Measurements from ENCODE around the gene HPSE2. TPM values are rescaled to one million over a fixed set of nuclear protein-coding genes. Genes with fewer than 3 reads are reported as not detected.

The HPSE2 gene
- total RNA-seq, 1 donor from 2014 or later, result not detected

DNA sequence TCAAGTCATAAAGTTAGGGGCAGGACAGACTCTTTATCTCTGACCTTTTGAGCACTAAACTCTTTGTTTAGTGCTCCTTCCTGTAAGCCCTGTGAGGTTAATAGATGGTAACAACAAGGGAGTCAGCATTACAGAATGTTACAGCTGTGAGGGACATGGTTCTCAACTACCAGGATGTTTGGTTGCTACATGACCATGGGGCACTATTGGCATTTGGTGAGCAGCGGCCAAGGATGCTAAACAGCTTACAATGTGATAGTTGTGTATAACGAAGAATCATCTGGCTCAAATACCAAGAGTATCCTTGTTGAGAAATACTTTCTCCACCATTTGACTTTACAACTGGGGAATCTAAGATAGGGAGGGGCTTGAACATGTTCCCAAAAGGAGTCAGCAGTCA, 753.6 kb downstream of the HPSE2 start:
- Histone ChIP-seq H3K9me3 (replicated peaks) (peaks cover 10% of the 10 kb centered on the region), H3K4me1 (no peaks in the 10 kb centered on the region), H3K4me3 (no peak overlapping the region), H3K27ac (replicated peaks) (no peak overlapping the region), H3K36me3 (no peaks in the 10 kb centered on the region), H3K27me3 (ENCODE audit: low read depth) (peaks cover 4% of the 10 kb centered on the region)
- TF ChIP-seq, protein P1, sequence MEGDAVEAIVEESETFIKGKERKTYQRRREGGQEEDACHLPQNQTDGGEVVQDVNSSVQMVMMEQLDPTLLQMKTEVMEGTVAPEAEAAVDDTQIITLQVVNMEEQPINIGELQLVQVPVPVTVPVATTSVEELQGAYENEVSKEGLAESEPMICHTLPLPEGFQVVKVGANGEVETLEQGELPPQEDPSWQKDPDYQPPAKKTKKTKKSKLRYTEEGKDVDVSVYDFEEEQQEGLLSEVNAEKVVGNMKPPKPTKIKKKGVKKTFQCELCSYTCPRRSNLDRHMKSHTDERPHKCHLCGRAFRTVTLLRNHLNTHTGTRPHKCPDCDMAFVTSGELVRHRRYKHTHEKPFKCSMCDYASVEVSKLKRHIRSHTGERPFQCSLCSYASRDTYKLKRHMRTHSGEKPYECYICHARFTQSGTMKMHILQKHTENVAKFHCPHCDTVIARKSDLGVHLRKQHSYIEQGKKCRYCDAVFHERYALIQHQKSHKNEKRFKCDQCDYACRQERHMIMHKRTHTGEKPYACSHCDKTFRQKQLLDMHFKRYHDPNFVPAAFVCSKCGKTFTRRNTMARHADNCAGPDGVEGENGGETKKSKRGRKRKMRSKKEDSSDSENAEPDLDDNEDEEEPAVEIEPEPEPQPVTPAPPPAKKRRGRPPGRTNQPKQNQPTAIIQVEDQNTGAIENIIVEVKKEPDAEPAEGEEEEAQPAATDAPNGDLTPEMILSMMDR (IDR thresholded peaks at IDR 0.05; ENCODE audit: borderline replicate concordance), result no peak
- intact Hi-C loops (cut with micrococcal nuclease), result no loop called here
- no peak for DNase-seq

DNA sequence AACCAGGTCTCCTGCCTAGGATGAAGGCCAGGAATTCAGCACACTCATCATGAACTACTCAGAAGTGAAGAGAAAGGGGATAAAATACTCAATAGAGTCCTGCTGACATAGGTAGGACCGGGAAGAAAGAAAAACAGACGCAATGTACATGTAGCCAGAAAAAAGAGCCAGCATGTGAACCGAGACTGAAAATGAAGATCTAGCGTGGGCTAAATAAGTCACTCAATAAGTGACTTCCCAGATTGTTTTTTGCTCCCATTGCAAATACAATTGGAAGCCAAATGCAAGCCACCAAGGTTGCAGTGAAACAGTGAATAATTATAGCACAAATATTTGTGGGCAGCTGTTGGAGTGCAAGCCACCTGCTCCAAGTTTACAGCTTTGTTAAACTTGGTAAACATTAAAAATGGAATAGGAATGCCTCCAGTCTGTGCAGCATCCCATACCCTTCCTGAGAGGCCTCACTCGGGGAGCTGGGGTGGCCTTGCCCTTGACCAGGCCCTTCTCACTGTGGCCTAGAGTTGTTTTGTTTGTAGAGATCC, 754.2 kb downstream of the HPSE2 start:
- H3K4me1 ChIP-seq, result no peaks in the 10 kb centered on the region
- TF ChIP-seq, protein P1 (IDR thresholded peaks at IDR 0.05; ENCODE audit: borderline replicate concordance), result no peak
- no peaks in the 10 kb centered on the region for H3K36me3 ChIP-seq
- intact Hi-C loops (cut with micrococcal nuclease), result no loop called here
- H3K4me3 ChIP-seq, result no peak overlapping the region
- no peak for DNase-seq
- H3K27ac ChIP-seq (replicated peaks), result no peak overlapping the region
- H3K27me3 ChIP-seq (ENCODE audit: low read depth), result peaks cover 4% of the 10 kb centered on the region
- H3K9me3 ChIP-seq (replicated peaks), result peaks cover 10% of the 10 kb centered on the region

DNA sequence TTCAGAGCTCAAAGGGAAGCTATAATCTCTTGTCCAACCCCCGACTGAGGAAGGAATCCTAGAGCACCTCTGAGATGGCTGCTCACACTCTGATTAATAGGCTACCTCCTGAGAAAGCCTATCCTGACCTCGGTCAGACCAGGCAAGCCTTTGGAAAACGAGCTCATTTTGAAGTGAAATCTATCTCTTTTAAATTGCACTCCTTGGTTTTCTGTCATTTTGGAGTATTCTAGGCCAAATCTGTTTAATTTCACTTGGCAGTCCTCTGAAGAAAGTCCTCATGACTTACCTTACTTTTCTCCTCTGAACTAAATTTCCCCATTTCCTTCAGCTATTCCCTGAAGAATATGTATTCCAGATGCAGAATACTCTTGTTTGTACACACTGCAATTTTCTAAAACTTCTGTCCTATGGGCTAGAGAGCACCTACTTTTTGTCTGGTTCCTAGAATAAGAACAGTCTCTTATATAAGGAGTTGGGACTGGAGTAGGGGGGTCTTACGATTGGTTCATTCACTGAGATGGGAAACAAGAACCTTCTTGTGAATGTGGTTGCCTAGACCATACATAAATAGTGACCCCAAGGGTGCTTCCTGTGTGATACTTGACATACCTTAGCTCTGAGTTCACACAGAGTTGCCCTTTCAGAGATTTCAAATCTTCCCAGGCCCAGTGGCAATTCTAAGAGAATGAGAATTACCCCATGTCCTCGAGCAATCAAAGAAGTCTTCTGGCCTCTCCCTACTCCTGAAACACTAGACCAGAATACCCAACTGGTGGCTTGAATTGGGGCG, 757.0 kb downstream of the HPSE2 start:
- Histone ChIP-seq H3K9me3 (replicated peaks) (peaks cover 4% of the 10 kb centered on the region), H3K4me1 (no peaks in the 10 kb centered on the region), H3K36me3 (no peaks in the 10 kb centered on the region), H3K27me3 (ENCODE audit: low read depth) (no peaks in the 10 kb centered on the region), H3K4me3 (no peak overlapping the region), H3K27ac (replicated peaks) (no peak overlapping the region)
- intact Hi-C loops (cut with micrococcal nuclease), result no loop called here
- TF ChIP-seq, protein P1 (IDR thresholded peaks at IDR 0.05; ENCODE audit: borderline replicate concordance), result no peak
- no peak for DNase-seq

DNA sequence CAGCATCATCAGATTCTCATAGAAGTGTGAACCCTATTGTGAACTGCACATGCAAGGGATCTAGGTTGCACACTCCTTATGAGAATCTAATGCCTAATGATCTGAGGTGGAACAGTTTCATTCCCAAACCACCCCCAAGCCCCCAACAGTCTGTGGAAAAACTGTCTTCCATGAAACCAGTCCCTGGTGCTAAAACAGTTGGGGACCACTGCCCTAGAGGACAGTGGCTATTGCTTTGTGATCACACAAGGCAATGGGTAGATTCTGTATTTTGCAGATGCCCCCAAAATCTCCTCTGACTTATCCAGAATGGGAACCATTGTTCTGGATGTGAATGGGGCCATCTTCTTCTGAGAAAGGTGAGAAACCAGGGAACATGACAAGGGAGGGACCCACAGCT, 757.8 kb downstream of the HPSE2 start:
- intact Hi-C loops (cut with micrococcal nuclease), result no loop called here
- TF ChIP-seq, protein P1 (IDR thresholded peaks at IDR 0.05; ENCODE audit: borderline replicate concordance), result no peak
- no peak for DNase-seq
- Histone ChIP-seq H3K4me1 (no peaks in the 10 kb centered on the region), H3K27me3 (ENCODE audit: low read depth) (no peaks in the 10 kb centered on the region), H3K36me3 (no peaks in the 10 kb centered on the region), H3K4me3 (no peak overlapping the region), H3K27ac (replicated peaks) (no peak overlapping the region), H3K9me3 (replicated peaks) (no peaks in the 10 kb centered on the region)

DNA sequence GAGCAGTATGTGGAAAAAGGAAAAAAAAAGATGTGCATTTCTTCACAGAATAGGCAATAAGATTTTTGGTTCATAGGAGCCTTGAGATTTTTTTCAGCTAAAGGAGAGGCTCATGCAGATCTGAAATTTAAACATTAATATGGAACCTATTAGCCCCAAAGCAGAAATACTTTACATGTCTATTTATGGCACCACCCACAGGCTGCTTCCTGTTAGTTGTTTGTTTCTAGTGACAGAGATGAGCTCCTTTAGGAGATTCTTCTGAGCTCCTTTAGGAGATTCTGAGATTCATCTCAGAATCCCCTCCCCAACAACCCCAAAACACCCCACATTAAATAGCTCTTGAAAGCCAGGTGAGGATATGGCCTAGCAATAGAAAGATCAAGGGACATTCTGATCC, 761.0 kb downstream of the HPSE2 start:
- Histone ChIP-seq H3K36me3 (no peaks in the 10 kb centered on the region), H3K27me3 (ENCODE audit: low read depth) (no peaks in the 10 kb centered on the region), H3K4me3 (no peak overlapping the region), H3K4me1 (no peaks in the 10 kb centered on the region), H3K9me3 (replicated peaks) (no peaks in the 10 kb centered on the region), H3K27ac (replicated peaks) (no peak overlapping the region)
- intact Hi-C loops (cut with micrococcal nuclease), result no loop called here
- no peak for DNase-seq
- TF ChIP-seq, protein P1 (IDR thresholded peaks at IDR 0.05; ENCODE audit: borderline replicate concordance), result no peak
